Measurements from ENCODE around the gene ZP4. TPM values are rescaled to one million over a fixed set of nuclear protein-coding genes. Genes with fewer than 3 reads are reported as not detected.

Gene ZP4
- total and polyA plus RNA-seq, 2 of the 4 experiments (the other 2 are of a cell fraction): not detected

- Histone ChIP-seq H2AK9ac (replicated peaks; ENCODE audit: low read depth, low read length, poor library complexity) (no peak overlapping the region), H3K14ac (replicated peaks; ENCODE audit: low read depth, low read length) (no peak overlapping the region), H3K9ac (ENCODE audit: low read depth, low read length) (no peak overlapping the region), H3K27me3 (ENCODE audit: control insufficient read depth, insufficient read depth, low read length) (no peaks in the 10 kb centered on the region), H4K91ac (ENCODE audit: insufficient read depth, low read depth, low read length) (no peak overlapping the region), H4K5ac (ENCODE audit: low read depth, low read length) (no peak overlapping the region), H3K23ac (ENCODE audit: low read depth, low read length) (no peak overlapping the region), H3K27ac (ENCODE audit: insufficient read depth, low read length) (no peak overlapping the region), H3K9me1 (ENCODE audit: insufficient read depth, low read length) (no peaks in the 10 kb centered on the region), H2BK120ac (ENCODE audit: low read depth, low read length) (no peak overlapping the region), H3K36me3 (ENCODE audit: control insufficient read depth, insufficient read depth, low read length) (no peaks in the 10 kb centered on the region), H3K4me1 (ENCODE audit: control insufficient read depth, insufficient read depth, low read length) (no peaks in the 10 kb centered on the region), H3K4me3 (ENCODE audit: insufficient read depth, low read depth, low read length) (no peak overlapping the region), H3K4me2 (ENCODE audit: low read depth, low read length) (no peak overlapping the region), H2AK5ac (ENCODE audit: low read depth, low read length) (no peak overlapping the region), H3K4ac (ENCODE audit: low read depth, low read length) (no peak overlapping the region), H3K56ac (ENCODE audit: extremely low read depth, insufficient read depth, low read length) (no peak overlapping the region), H3K9me3 (ENCODE audit: control insufficient read depth, insufficient read depth, low read length) (peaks cover 11% of the 10 kb centered on the region), H2BK15ac (ENCODE audit: low read depth, low read length) (no peak overlapping the region), H4K20me1 (ENCODE audit: insufficient read depth, low read length) (no peaks in the 10 kb centered on the region), H2BK5ac (ENCODE audit: low read depth, low read length, poor library complexity, severe bottlenecking) (no peak overlapping the region), H2AFZ (replicated peaks; ENCODE audit: low read length, poor library complexity) (no peak overlapping the region), H4K8ac (ENCODE audit: low read depth in 2 of 2, low read length in 2 of 2) (no peak overlapping the region), H2BK20ac (ENCODE audit: low read depth, low read length) (no peak overlapping the region), H3K79me1 (ENCODE audit: low read depth in 1 of 2, low read length in 2 of 2) (no peaks in the 10 kb centered on the region), H3K18ac (ENCODE audit: low read depth, low read length) (no peak overlapping the region)
- BruUV-seq (replicated peaks): no TSS peak
- ATAC-seq (ENCODE audit: low read depth) (no peak), DNase-seq (no peak)
- ChIA-PET POLR2A (ENCODE audit: unreplicated experiment) (no interaction called here), CTCF (interaction anchor here (1.2 kb wide), 1 partner anchor 32 kb away, joined by 3 read pairs; no protein-coding TSS in a partner anchor)
- dilution Hi-C loops (cut with HindIII; ENCODE audit: low sequenced_read_pairs, unreplicated experiment): no loop called here
- no CpG with 5 or more reads among the region's 7 CpGs for WGBS, 2 experiments (ENCODE audit: extremely low coverage in 2 of 2, insufficient read length in 1 of 2)
- intact Hi-C loops (cut with micrococcal nuclease): no loop called here
- TF ChIP-seq ELK1 (IDR thresholded peaks at IDR 0.05; ENCODE audit: borderline replicate concordance, low read depth, low read length): no peak
- TF ChIP-seq CEBPB (IDR thresholded peaks at IDR 0.05; ENCODE audit: low read depth, low read length): no peak
- TF ChIP-seq MXI1 (IDR thresholded peaks at IDR 0.05; ENCODE audit: borderline replicate concordance, low read depth, low read length): no peak
- TF ChIP-seq CHD1 (IDR thresholded peaks at IDR 0.05; ENCODE audit: low read depth, low read length): no peak
- no peak for TF ChIP-seq FOS (IDR thresholded peaks at IDR 0.05; ENCODE audit: low read depth, low read length)
- no peak for TF ChIP-seq BHLHE40 (IDR thresholded peaks at IDR 0.05; ENCODE audit: low read depth, low read length)
- TF ChIP-seq RAD21 (IDR thresholded peaks at IDR 0.05; ENCODE audit: low read length): no peak
- no peak for TF ChIP-seq RCOR1 (IDR thresholded peaks at IDR 0.05; ENCODE audit: insufficient replicate concordance, low read length)
- no peak for TF ChIP-seq USF2 (IDR thresholded peaks at IDR 0.05; ENCODE audit: low read depth, low read length)
- TF ChIP-seq MAFK (IDR thresholded peaks at IDR 0.05; ENCODE audit: low read depth, low read length): no peak
- no peak for TF ChIP-seq RFX5 (IDR thresholded peaks at IDR 0.05; ENCODE audit: low read depth, low read length)
- no peak for TF ChIP-seq MAZ (IDR thresholded peaks at IDR 0.05; ENCODE audit: borderline replicate concordance, low read depth, low read length)
- TF ChIP-seq NFE2L2 (IDR thresholded peaks at IDR 0.05; ENCODE audit: low read depth, low read length): no peak
- no peak for TF ChIP-seq POLR2A (IDR thresholded peaks at IDR 0.05; ENCODE audit: low read depth, low read length)
- TF ChIP-seq CTCF (conservative IDR thresholded peaks at IDR 0.05; ENCODE audit: low read depth, low read length): no peak
- no peak for TF ChIP-seq SMC3 (IDR thresholded peaks at IDR 0.05; ENCODE audit: low read depth, low read length)
- in situ Hi-C loops (cut with MboI; ENCODE audit: low sequenced_read_pairs): no loop called here
Measured at GRCh38 chr1:237832858-237833257, 57.9 kb downstream of the ZP4 start.

Data from IMR-90 (cell line).